Neural cell (in vitro differentiated cells): ENCODE measurements around the gene EDARADD. TPM values are rescaled to one million over a fixed set of nuclear protein-coding genes. Genes with fewer than 3 reads are reported as not detected.
"Not testable (repeated sequence)": the region's sequence is repeated elsewhere in the genome, so short reads cannot be mapped to it uniquely, and the experiment has no call there.

Source experiments
- H2AFZ ChIP-seq: fragments of 200-600, 300-800 bp; sonication (generic), shearing (Covaris generic); 2 replicates; pipeline ENCODE4 v1.6.0; 2014; ENCODE audit warnings: low read depth, mild to moderate bottlenecking, antibody characterized with exemption, low read length, moderate library complexity
- H3F3A ChIP-seq: fragments of 200-600 bp; shearing (Covaris generic); 2 replicates; pipeline ENCODE4 v1.6.1; 2016; ENCODE audit warnings: mild to moderate bottlenecking, moderate library complexity, mixed read lengths, antibody characterized with exemption, low read length; ENCODE audit not compliant: insufficient read depth, poor library complexity, severe bottlenecking
- H3K27ac ChIP-seq: fragments of 200-600, 300-800 bp; sonication (generic), shearing (Covaris generic); 2 replicates; pipeline ENCODE4 v1.5.1; 2014; ENCODE audit warnings: mild to moderate bottlenecking, low read length, moderate library complexity
- H3K27me3 ChIP-seq: fragments of 300-800, 200-600 bp; sonication (generic), shearing (Covaris generic); 2 replicates; pipeline ENCODE4 v1.6.0; 2014; ENCODE audit warnings: mild to moderate bottlenecking, low read depth, low read length, moderate library complexity; ENCODE audit not compliant: insufficient read depth
- H3K36me3 ChIP-seq: fragments of 300-800, 200-600 bp; sonication (generic), shearing (Covaris generic); 2 replicates; pipeline ENCODE4 v1.5.1; 2014; ENCODE audit warnings: mild to moderate bottlenecking, antibody characterized with exemption, low read length, moderate library complexity; ENCODE audit not compliant: insufficient read depth
- H3K4me2 ChIP-seq: fragments of 300-800, 200-600 bp; sonication (generic), shearing (Covaris generic); 2 replicates; pipeline ENCODE4 v1.6.0; 2014; ENCODE audit warnings: mild to moderate bottlenecking, low read length
- H3K4me3 ChIP-seq: fragments of 300-800, 200-600 bp; sonication (generic), shearing (Covaris generic); 2 replicates; pipeline ENCODE4 v1.5.1; 2014; ENCODE audit warnings: mild to moderate bottlenecking, low read length, moderate library complexity
- H3K79me2 ChIP-seq: fragments of 200-600 bp; shearing (Covaris generic); replicated peaks from 2 replicates; pipeline ENCODE4 v1.6.0; 2014; ENCODE audit warnings: mild to moderate bottlenecking, low read length, moderate library complexity; ENCODE audit not compliant: insufficient read depth
- H3K9ac ChIP-seq: fragments of 300-800, 200-600 bp; sonication (generic), shearing (Covaris generic); 2 replicates; pipeline ENCODE4 v1.6.1; 2016; ENCODE audit warnings: mild to moderate bottlenecking, low read length, mixed read lengths
- H3K9me2 ChIP-seq: fragments of 200-600 bp; shearing (Covaris generic); 2 replicates; pipeline ENCODE4 v1.6.1; 2016; ENCODE audit warnings: mild to moderate bottlenecking, low read length, mixed read lengths; ENCODE audit not compliant: insufficient read depth
- H3K9me3 ChIP-seq: fragments of 200-600, 300-800 bp; sonication (generic), shearing (Covaris generic); 2 replicates; pipeline ENCODE4 v1.6.1; 2016; ENCODE audit warnings: mild to moderate bottlenecking, mixed run types, low read length, moderate library complexity, mixed read lengths
- H4K20me1 ChIP-seq: fragments of 200-600 bp; shearing (Covaris generic); 2 replicates; pipeline ENCODE4 v1.6.1; 2016; ENCODE audit warnings: mild to moderate bottlenecking, mixed run types; ENCODE audit not compliant: insufficient read depth
- CTCF ChIP-seq: fragments of 450-650 bp; IDR thresholded peaks from 2 replicates; pipeline ENCODE4 v1.5.1; 2014; ENCODE audit warnings: antibody characterized with exemption, mild to moderate bottlenecking, moderate library complexity; ENCODE audit not compliant: poor library complexity, severe bottlenecking
- EP300 ChIP-seq: fragments of 450-650 bp; conservative IDR thresholded peaks from 2 replicates; pipeline ENCODE4 v1.6.1; 2014; ENCODE audit warnings: antibody characterized with exemption, mild to moderate bottlenecking, moderate library complexity; ENCODE audit not compliant: poor library complexity, severe bottlenecking
- EZH2 ChIP-seq: fragments of 200-600, 300-800 bp; shearing (Covaris generic), sonication (generic); IDR thresholded peaks from 2 replicates; pipeline ENCODE4 v1.6.1; 2014; ENCODE audit warnings: antibody characterized with exemption, low read length, borderline replicate concordance, mild to moderate bottlenecking; ENCODE audit not compliant: insufficient read depth, poor library complexity, severe bottlenecking
- MXI1 ChIP-seq: fragments of 450-650 bp; conservative IDR thresholded peaks from 2 replicates; pipeline ENCODE4 v1.6.1; 2014; ENCODE audit warnings: antibody characterized with exemption, mild to moderate bottlenecking; ENCODE audit not compliant: poor library complexity, severe bottlenecking
- POLR2AphosphoS5 ChIP-seq: IDR thresholded peaks from 2 replicates; pipeline ENCODE4 v1.6.1; 2012
- RAD21 ChIP-seq: fragments of 450-650 bp; conservative IDR thresholded peaks from 2 replicates; pipeline ENCODE4 v1.6.1; 2014; ENCODE audit warnings: antibody characterized with exemption, mild to moderate bottlenecking, moderate library complexity
- REST ChIP-seq: IDR thresholded peaks from 2 replicates; pipeline ENCODE4 v1.6.1; 2012; ENCODE audit warnings: borderline replicate concordance
- SMC3 ChIP-seq: fragments of 450-650 bp; conservative IDR thresholded peaks from 2 replicates; pipeline ENCODE4 v1.6.1; 2014; ENCODE audit warnings: antibody characterized with exemption, mild to moderate bottlenecking, moderate library complexity; ENCODE audit not compliant: poor library complexity
- TAF1 ChIP-seq: IDR thresholded peaks from 2 replicates; pipeline ENCODE4 v1.6.1; 2012; ENCODE audit warnings: low read depth
- polyA plus RNA-seq: library from polyadenylated mRNA; depleted of rRNA; stranded (reverse); fragments of >200 nt; gene quantifications from 2 replicates; pipeline ENCODE4 v1.2.3, GENCODE V29; 2014

EDARADD gene
- polyA plus RNA-seq, 1 donor from 2014 or later, result 0.17 TPM

- H3K36me3 ChIP-seq, result no peaks in the 10 kb centered on the region
- no peak for TF ChIP-seq RAD21
- no peak for TF ChIP-seq POLR2AphosphoS5
- TF ChIP-seq REST, result no peak
- no peak for TF ChIP-seq CTCF
- no peak for TF ChIP-seq EZH2
- TF ChIP-seq SMC3, result no peak
- no peak overlapping the region for H3K4me3 ChIP-seq
- H4K20me1 ChIP-seq, result no peaks in the 10 kb centered on the region
- no peaks in the 10 kb centered on the region for H3F3A ChIP-seq
- H3K27me3 ChIP-seq, result no peaks in the 10 kb centered on the region
- H3K9ac ChIP-seq, result no peak overlapping the region
- no peaks in the 10 kb centered on the region for H3K9me3 ChIP-seq
- H3K4me2 ChIP-seq, result no peak overlapping the region
- no peak overlapping the region for H2AFZ ChIP-seq
- no peaks in the 10 kb centered on the region for H3K79me2 ChIP-seq
- no peak overlapping the region for H3K27ac ChIP-seq
- H3K9me2 ChIP-seq, result no peaks in the 10 kb centered on the region
These were observed 108.5 kb downstream of the EDARADD start for GRCh38 chr1:236502579-236502971.

- Histone ChIP-seq H3K9me3 (no peaks in the 10 kb centered on the region), H3K9me2 (no peaks in the 10 kb centered on the region), H3K9ac (peak overlapping the region; percentile 10), H3F3A (no peaks in the 10 kb centered on the region), H3K36me3 (no peaks in the 10 kb centered on the region), H3K4me2 (no peak overlapping the region), H4K20me1 (no peaks in the 10 kb centered on the region), H3K27me3 (no peaks in the 10 kb centered on the region), H2AFZ (peak overlapping the region; percentile 21), H3K27ac (no peak overlapping the region), H3K79me2 (no peaks in the 10 kb centered on the region), H3K4me3 (peak overlapping the region; percentile 46)
- TF ChIP-seq RAD21, result no peak
- TF ChIP-seq REST, result no peak
- no peak for TF ChIP-seq EZH2
- TF ChIP-seq EP300, result no peak
- TF ChIP-seq MXI1, result no peak
- TF ChIP-seq POLR2AphosphoS5, result no peak
- TF ChIP-seq CTCF, result no peak
- no peak for TF ChIP-seq SMC3
- TF ChIP-seq TAF1, result no peak
These were observed 109.0 kb downstream of the EDARADD start for GRCh38 chr1:236502972-236503639.

GRCh38 chr1:236504338-236504737, 110.3 kb downstream of the EDARADD start:
- H3K27ac ChIP-seq, H3K9ac ChIP-seq, H3K9me3 ChIP-seq, H3K4me2 ChIP-seq, H3F3A ChIP-seq, H3K4me3 ChIP-seq, H4K20me1 ChIP-seq, H3K27me3 ChIP-seq, H2AFZ ChIP-seq, H3K79me2 ChIP-seq, H3K36me3 ChIP-seq, H3K9me2 ChIP-seq: not testable (repeated sequence)
